Trophoblast cell (in vitro differentiated cells and primary cell): ENCODE measurements around the gene NADSYN1.

Experiments used
- DNase-seq, 2 donors: peaks; one replicate each; pipeline ENCODE4 v3.0.0-alpha.2; 2016
- H2AFZ ChIP-seq: 2 replicates; pipeline ENCODE4 v1.6.1; 2013; ENCODE audit warnings: low read length, moderate library complexity, mild to moderate bottlenecking; ENCODE audit not compliant: insufficient read depth, poor library complexity
- H2AK5ac ChIP-seq: 2 replicates; pipeline ENCODE4 v1.6.1; 2013; ENCODE audit warnings: mild to moderate bottlenecking, low read length
- H2BK120ac ChIP-seq: 2 replicates; pipeline ENCODE4 v1.6.1; 2013; ENCODE audit warnings: low read length, mild to moderate bottlenecking, moderate library complexity; ENCODE audit not compliant: insufficient read depth, poor library complexity
- H2BK12ac ChIP-seq: 2 replicates; pipeline ENCODE4 v1.6.1; 2013; ENCODE audit warnings: mild to moderate bottlenecking, low read length, moderate library complexity
- H2BK5ac ChIP-seq: 2 replicates; pipeline ENCODE4 v1.6.1; 2013; ENCODE audit warnings: low read length, low read depth, moderate library complexity, mild to moderate bottlenecking; ENCODE audit not compliant: poor library complexity
- H3K14ac ChIP-seq: 2 replicates; pipeline ENCODE4 v1.6.1; 2013; ENCODE audit warnings: mild to moderate bottlenecking, low read length
- H3K18ac ChIP-seq: 2 replicates; pipeline ENCODE4 v1.6.1; 2013; ENCODE audit warnings: mild to moderate bottlenecking, low read length
- H3K23ac ChIP-seq: 2 replicates; pipeline ENCODE4 v1.6.1; 2013; ENCODE audit warnings: low read length
- H3K27ac ChIP-seq: 2 replicates; pipeline ENCODE4 v1.5.1; 2013; ENCODE audit warnings: low read depth, mild to moderate bottlenecking, inconsistent platforms, low read length, moderate library complexity
- H3K27me3 ChIP-seq: 2 replicates; pipeline ENCODE4 v1.6.1; 2013; ENCODE audit warnings: inconsistent platforms, mild to moderate bottlenecking, low read length, moderate library complexity; ENCODE audit not compliant: insufficient read depth
- H3K36me3 ChIP-seq, 2 experiments: 1 replicate in 1 of 2; 2 replicates in 1 of 2; pipeline ENCODE4 v1.6.1; 2013; ENCODE audit warnings: low read length in 2 of 2, mild to moderate bottlenecking in 2 of 2, moderate library complexity in 1 of 2; ENCODE audit not compliant: insufficient read depth in 2 of 2, control insufficient read depth in 1 of 2
- H3K4ac ChIP-seq: 2 replicates; pipeline ENCODE4 v1.6.1; 2013; ENCODE audit warnings: low read depth, mild to moderate bottlenecking, low read length, moderate library complexity
- H3K4me1 ChIP-seq, 2 experiments: 1 replicate in 1 of 2; 2 replicates in 1 of 2; pipeline ENCODE4 v1.6.1; 2013; ENCODE audit warnings: low read length in 2 of 2, mild to moderate bottlenecking in 2 of 2, moderate library complexity in 1 of 2; ENCODE audit not compliant: insufficient read depth in 2 of 2, control insufficient read depth in 1 of 2
- H3K4me2 ChIP-seq: 2 replicates; pipeline ENCODE4 v1.6.1; 2013; ENCODE audit warnings: inconsistent platforms, mild to moderate bottlenecking, low read length, moderate library complexity
- H3K4me3 ChIP-seq: 2 replicates; pipeline ENCODE4 v1.5.1; 2013; ENCODE audit warnings: mild to moderate bottlenecking, low read depth, low read length, inconsistent platforms
- H3K79me1 ChIP-seq: one replicate; pipeline ENCODE4 v1.6.1; 2013; ENCODE audit warnings: low read length
- H3K79me2 ChIP-seq: 2 replicates; pipeline ENCODE4 v1.6.1; 2013; ENCODE audit warnings: low read length, mild to moderate bottlenecking; ENCODE audit not compliant: control insufficient read depth, insufficient read depth, poor library complexity
- H3K9ac ChIP-seq: 2 replicates; pipeline ENCODE4 v1.6.1; 2013; ENCODE audit warnings: mild to moderate bottlenecking, low read length
- H3K9me3 ChIP-seq: 2 replicates; pipeline ENCODE4 v1.6.1; 2013; ENCODE audit warnings: low read depth, mild to moderate bottlenecking, control low read depth, inconsistent platforms, low read length; ENCODE audit not compliant: insufficient read depth
- H4K12ac ChIP-seq: 2 replicates; pipeline ENCODE4 v1.6.1; 2013; ENCODE audit warnings: low read depth, mild to moderate bottlenecking, low read length, moderate library complexity
- H4K8ac ChIP-seq: 2 replicates; pipeline ENCODE4 v1.6.1; 2013; ENCODE audit warnings: low read depth, mild to moderate bottlenecking, low read length, moderate library complexity
- H4K91ac ChIP-seq: one replicate; pipeline ENCODE4 v1.6.1; 2013; ENCODE audit warnings: low read depth, mild to moderate bottlenecking, low read length, moderate library complexity
- WGBS: extraction: QIAGEN DNeasy Blood & Tissue Kit; methylation state at CpG from one replicate; pipeline ENCODE4 v1.1.7; 2013; ENCODE audit warnings: missing lambda C conversion rate; ENCODE audit not compliant: insufficient read length, insufficient coverage; ENCODE audit errors: extremely low coverage; 5-methylcytosine and 5-hydroxymethylcytosine counted together

The NADSYN1 gene

DNA sequence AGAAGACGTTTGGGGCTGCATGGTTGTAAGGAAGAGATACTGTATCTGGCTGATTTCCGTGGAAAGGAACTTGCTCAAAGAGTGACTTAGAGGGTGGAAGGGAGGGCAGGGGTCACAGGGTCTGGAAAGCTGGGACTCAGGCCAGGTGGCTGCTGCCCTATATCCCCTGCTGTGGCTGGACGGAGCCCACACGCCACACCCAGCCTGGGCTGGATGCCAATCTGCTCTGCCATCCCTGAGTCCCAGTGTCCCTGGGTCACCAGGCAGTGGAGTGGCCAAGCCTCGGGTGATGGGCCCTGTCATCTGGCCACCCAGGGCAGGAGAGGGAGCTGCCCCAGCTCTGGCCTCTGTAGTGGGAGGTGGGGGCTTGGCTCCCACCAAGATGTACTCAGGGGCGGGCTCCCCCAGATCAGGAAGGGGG is 47.6 kb downstream of the NADSYN1 start:
- H3K27me3 ChIP-seq, result no peaks in the 10 kb centered on the region
- no peak overlapping the region for H3K14ac ChIP-seq
- no peak overlapping the region for H3K18ac ChIP-seq
- H3K36me3 ChIP-seq, result peaks cover 42 to 56% of the 10 kb centered on the region in 2 experiments
- H2AK5ac ChIP-seq, result no peak overlapping the region
- no CpG with 5 or more reads among the region's 6 CpGs for WGBS
- H3K4me2 ChIP-seq, result no peak overlapping the region
- peaks cover 4% of the 10 kb centered on the region for H3K9me3 ChIP-seq
- H4K8ac ChIP-seq, result no peak overlapping the region
- H3K4me3 ChIP-seq, result no peak overlapping the region
- no peaks in the 10 kb centered on the region for H3K4me1 ChIP-seq
- no peaks in the 10 kb centered on the region for H3K79me1 ChIP-seq
- H3K4ac ChIP-seq, result no peak overlapping the region
- no peak for DNase-seq
- no peak overlapping the region for H2BK5ac ChIP-seq
- H3K27ac ChIP-seq, result no peak overlapping the region
- no peak overlapping the region for H2AFZ ChIP-seq
- no peak overlapping the region for H3K23ac ChIP-seq
- no peak overlapping the region for H3K9ac ChIP-seq
- H3K79me2 ChIP-seq, result no peaks in the 10 kb centered on the region
- H2BK120ac ChIP-seq, result no peak overlapping the region
- H2BK12ac ChIP-seq, result no peak overlapping the region
- H4K91ac ChIP-seq, result no peak overlapping the region
- no peak overlapping the region for H4K12ac ChIP-seq

DNA sequence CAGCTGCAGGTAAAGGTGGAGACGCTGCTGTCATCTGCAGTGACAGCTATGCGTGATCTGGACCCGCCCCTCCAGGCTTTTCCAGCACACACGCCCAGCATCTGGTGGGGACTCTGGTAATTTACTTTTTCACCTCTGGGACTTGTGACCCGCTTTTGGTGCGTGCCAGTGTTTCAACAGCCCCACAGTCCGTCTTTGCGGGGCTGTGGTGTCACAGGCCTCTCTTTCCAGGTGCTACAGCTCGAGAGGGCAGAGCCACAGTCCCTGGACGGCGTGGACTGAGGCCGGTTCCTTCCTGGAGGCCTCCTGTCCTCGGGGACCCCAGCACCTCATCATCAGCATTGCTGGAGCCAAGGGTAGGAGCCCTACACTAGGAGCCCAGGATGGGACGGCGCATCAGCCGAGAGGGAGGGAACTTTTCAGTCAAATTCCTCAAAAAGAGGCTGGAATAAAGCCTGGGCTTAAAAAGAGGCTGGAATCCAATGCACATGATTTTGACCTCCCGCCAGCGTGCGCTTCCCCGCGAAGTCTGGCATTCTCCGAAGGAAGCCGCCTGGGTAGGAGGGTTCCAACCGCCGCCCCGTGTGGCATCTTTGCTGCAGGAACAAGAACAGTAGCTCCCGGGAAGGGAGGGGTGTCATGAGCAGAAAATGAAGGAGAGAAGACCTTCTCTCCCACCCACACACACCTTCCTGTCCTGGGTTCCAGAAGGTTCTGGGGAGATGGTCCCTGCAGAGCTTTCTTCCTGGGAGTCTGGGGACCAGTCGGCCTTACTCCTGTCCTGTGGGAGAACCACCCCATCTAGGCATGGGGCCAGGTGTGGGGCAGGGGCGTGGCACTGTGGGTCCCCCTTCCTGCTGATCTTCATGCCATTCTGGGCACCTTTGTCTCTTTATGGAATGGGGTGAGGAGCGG is 48.3 kb downstream of the NADSYN1 start:
- Histone ChIP-seq H3K9ac (no peak overlapping the region), H2BK5ac (no peak overlapping the region), H4K91ac (no peak overlapping the region), H3K36me3 (peaks cover 36 to 49% of the 10 kb centered on the region in 2 experiments), H2BK120ac (no peak overlapping the region), H3K79me2 (no peaks in the 10 kb centered on the region), H3K18ac (no peak overlapping the region), H3K14ac (no peak overlapping the region), H3K23ac (no peak overlapping the region), H3K4me1 (no peaks in the 10 kb centered on the region), H3K79me1 (no peaks in the 10 kb centered on the region), H4K12ac (no peak overlapping the region), H3K4ac (no peak overlapping the region), H2AFZ (no peak overlapping the region), H3K27me3 (no peaks in the 10 kb centered on the region), H3K9me3 (peaks cover 2% of the 10 kb centered on the region), H2BK12ac (no peak overlapping the region), H3K4me3 (no peak overlapping the region), H2AK5ac (no peak overlapping the region), H4K8ac (no peak overlapping the region), H3K27ac (no peak overlapping the region), H3K4me2 (no peak overlapping the region)
- no peak for DNase-seq
- WGBS, result no CpG with 5 or more reads among the region's 30 CpGs

DNA sequence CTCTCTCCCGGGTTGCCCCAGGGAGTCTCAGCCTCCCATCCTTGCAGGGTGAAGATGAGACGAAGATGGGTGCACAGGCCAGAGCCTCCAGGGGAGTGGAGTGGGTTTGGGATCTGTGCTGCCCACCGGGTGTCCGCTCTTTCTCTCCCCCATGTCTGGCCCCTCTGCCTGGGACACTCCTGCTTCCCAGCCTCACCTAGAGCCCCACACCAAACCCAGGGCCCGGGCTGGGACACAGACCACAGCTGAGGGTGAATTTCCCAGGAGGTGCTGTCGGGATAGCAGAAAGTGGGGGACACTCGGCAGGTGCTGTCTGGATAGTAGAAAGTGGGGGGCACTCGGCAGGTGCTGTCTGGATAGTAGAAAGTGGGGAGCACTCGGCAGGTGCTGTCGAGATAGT is 49.0 kb downstream of the NADSYN1 start:
- H4K12ac ChIP-seq, result no peak overlapping the region
- H3K27ac ChIP-seq, result no peak overlapping the region
- no peak overlapping the region for H2BK12ac ChIP-seq
- no peak overlapping the region for H3K4ac ChIP-seq
- no peak overlapping the region for H2AK5ac ChIP-seq
- H3K4me3 ChIP-seq, result no peak overlapping the region
- WGBS, result no CpG with 5 or more reads among the region's 10 CpGs
- no peaks in the 10 kb centered on the region for H3K79me2 ChIP-seq
- no peaks in the 10 kb centered on the region for H3K27me3 ChIP-seq
- H3K9me3 ChIP-seq, result no peaks in the 10 kb centered on the region
- no peak overlapping the region for H3K9ac ChIP-seq
- no peak overlapping the region for H2BK5ac ChIP-seq
- no peak overlapping the region for H3K4me2 ChIP-seq
- no peaks in the 10 kb centered on the region for H3K79me1 ChIP-seq
- H2BK120ac ChIP-seq, result no peak overlapping the region
- no peak overlapping the region for H3K18ac ChIP-seq
- H4K91ac ChIP-seq, result no peak overlapping the region
- no peak for DNase-seq
- no peaks in the 10 kb centered on the region for H3K4me1 ChIP-seq
- H4K8ac ChIP-seq, result no peak overlapping the region
- no peak overlapping the region for H2AFZ ChIP-seq
- no peak overlapping the region for H3K14ac ChIP-seq
- peaks cover 30 to 43% of the 10 kb centered on the region in 2 experiments for H3K36me3 ChIP-seq
- no peak overlapping the region for H3K23ac ChIP-seq

DNA sequence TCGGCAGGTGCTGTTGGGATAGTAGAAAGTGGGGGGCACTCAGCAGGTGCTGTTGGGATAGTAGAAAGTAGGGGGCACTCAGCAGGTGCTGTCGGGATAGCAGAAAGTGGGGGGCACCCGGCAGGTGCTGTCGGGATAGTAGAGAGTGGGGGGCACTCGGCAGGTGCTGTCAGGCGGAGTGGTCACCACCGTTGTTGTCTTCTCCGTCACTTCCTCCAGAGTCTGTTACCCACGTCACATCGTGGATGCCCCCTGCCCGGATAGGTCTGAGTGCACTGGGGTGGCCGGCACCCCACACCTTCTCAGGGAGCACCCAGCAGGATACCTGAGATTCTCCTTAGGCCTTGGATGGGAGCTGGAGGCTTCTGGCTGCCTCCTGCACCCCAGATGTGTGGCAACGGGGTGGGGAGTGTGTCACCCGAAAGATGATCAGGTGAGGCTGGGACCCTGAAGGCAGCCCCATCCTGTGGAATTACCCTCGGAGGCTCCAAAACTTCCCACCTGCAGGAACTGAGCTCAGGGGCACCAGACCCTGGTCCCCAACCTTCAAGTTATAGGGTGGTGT is 50.0 kb downstream of the NADSYN1 start:
- no peak overlapping the region for H2BK120ac ChIP-seq
- H2AK5ac ChIP-seq, result no peak overlapping the region
- no peaks in the 10 kb centered on the region for H3K79me2 ChIP-seq
- H2BK5ac ChIP-seq, result no peak overlapping the region
- H3K36me3 ChIP-seq, result peaks cover 23 to 34% of the 10 kb centered on the region in 2 experiments
- no peak for DNase-seq
- no CpG with 5 or more reads among the region's 15 CpGs for WGBS
- H3K27me3 ChIP-seq, result no peaks in the 10 kb centered on the region
- no peak overlapping the region for H3K4me3 ChIP-seq
- no peak overlapping the region for H3K23ac ChIP-seq
- H4K8ac ChIP-seq, result no peak overlapping the region
- no peaks in the 10 kb centered on the region for H3K4me1 ChIP-seq
- H4K91ac ChIP-seq, result no peak overlapping the region
- H4K12ac ChIP-seq, result no peak overlapping the region
- no peak overlapping the region for H3K4ac ChIP-seq
- no peak overlapping the region for H2AFZ ChIP-seq
- H3K4me2 ChIP-seq, result no peak overlapping the region
- no peak overlapping the region for H3K27ac ChIP-seq
- H3K14ac ChIP-seq, result no peak overlapping the region
- no peaks in the 10 kb centered on the region for H3K79me1 ChIP-seq
- no peak overlapping the region for H2BK12ac ChIP-seq
- H3K18ac ChIP-seq, result no peak overlapping the region
- H3K9me3 ChIP-seq, result no peaks in the 10 kb centered on the region
- no peak overlapping the region for H3K9ac ChIP-seq
